ENCODE results near the gene UTP25. TPM values are rescaled to one million over a fixed set of nuclear protein-coding genes. Genes with fewer than 3 reads are reported as not detected.
A peak's percentile ranks its signal among the peaks of the same experiment; 100 is the strongest.

The UTP25 gene
- total RNA-seq, 1 experiment from 2014 or later = 12.7 TPM

DNA sequence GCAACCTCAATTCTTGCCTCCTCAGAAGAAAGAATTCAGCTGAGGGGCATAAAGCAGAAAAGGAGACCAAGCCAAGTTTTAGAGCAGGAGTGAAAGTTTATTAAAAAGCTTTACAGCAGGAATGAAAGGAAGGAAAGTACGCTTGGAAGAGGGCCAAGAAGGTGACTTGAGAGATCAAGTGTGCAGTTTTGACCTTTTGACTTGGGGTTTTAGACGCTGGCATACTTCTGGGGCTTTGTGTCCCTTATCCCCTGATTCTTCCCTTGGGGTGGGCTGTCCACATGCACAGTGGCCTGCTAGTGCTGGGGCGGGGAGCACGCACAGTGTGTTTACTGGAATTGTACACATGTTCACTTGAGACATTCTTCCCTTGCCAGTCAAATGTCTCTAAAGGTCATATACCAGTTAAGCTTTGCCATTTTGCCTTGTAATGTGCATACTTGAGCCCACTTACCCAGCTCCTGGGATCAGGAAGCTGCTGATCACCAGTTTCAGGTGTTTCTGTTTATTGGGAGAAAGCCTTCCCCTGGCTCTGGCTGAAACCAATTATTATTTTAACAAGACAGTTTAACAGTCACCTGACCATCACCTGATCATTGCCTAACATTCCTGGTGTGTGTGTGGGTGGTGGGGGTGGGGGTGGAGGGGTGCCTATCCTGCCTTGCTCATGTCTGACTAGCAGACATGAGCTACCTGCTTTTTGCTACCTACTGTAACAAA is 36.2 kb downstream of the UTP25 start:
- no peak overlapping the region for H3K9ac ChIP-seq (ENCODE audit: low read length)
- ATAC-seq = no peak
- TF ChIP-seq, protein P1, sequence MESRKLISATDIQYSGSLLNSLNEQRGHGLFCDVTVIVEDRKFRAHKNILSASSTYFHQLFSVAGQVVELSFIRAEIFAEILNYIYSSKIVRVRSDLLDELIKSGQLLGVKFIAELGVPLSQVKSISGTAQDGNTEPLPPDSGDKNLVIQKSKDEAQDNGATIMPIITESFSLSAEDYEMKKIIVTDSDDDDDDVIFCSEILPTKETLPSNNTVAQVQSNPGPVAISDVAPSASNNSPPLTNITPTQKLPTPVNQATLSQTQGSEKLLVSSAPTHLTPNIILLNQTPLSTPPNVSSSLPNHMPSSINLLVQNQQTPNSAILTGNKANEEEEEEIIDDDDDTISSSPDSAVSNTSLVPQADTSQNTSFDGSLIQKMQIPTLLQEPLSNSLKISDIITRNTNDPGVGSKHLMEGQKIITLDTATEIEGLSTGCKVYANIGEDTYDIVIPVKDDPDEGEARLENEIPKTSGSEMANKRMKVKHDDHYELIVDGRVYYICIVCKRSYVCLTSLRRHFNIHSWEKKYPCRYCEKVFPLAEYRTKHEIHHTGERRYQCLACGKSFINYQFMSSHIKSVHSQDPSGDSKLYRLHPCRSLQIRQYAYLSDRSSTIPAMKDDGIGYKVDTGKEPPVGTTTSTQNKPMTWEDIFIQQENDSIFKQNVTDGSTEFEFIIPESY (IDR thresholded peaks at IDR 0.05; ENCODE audit: extremely low read depth, insufficient replicate concordance, low read length) = no peak
- TF ChIP-seq ZNF274 (IDR thresholded peaks at IDR 0.05; ENCODE audit: low read depth, low read length) (no peak), POLR2AphosphoS5 (IDR thresholded peaks at IDR 0.05; ENCODE audit: low read depth, low read length) (no peak), EZH2phosphoT487 (IDR thresholded peaks at IDR 0.05; ENCODE audit: borderline replicate concordance) (no peak), CEBPB (IDR thresholded peaks at IDR 0.05; ENCODE audit: low read depth) (no peak), SIN3A (IDR thresholded peaks at IDR 0.05; ENCODE audit: low read depth) (no peak), ELF1 (IDR thresholded peaks at IDR 0.05; ENCODE audit: borderline replicate concordance, low read depth) (no peak), ZFX (IDR thresholded peaks at IDR 0.05) (no peak), SRF (IDR thresholded peaks at IDR 0.05; ENCODE audit: low read depth) (no peak), RAD21 (IDR thresholded peaks at IDR 0.05; ENCODE audit: low read depth) (no peak), TCF7L2 (IDR thresholded peaks at IDR 0.05; ENCODE audit: borderline replicate concordance, extremely low read depth, insufficient read depth, insufficient read length) (no peak), EZH2 (IDR thresholded peaks at IDR 0.05) (no peak), FOSL1 (IDR thresholded peaks at IDR 0.05; ENCODE audit: low read depth) (no peak), EGR1 (IDR thresholded peaks at IDR 0.05; ENCODE audit: low read depth) (no peak)
- TF ChIP-seq, protein P2, sequence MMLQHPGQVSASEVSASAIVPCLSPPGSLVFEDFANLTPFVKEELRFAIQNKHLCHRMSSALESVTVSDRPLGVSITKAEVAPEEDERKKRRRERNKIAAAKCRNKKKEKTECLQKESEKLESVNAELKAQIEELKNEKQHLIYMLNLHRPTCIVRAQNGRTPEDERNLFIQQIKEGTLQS (IDR thresholded peaks at IDR 0.05) = no peak
- TF ChIP-seq, protein P3, sequence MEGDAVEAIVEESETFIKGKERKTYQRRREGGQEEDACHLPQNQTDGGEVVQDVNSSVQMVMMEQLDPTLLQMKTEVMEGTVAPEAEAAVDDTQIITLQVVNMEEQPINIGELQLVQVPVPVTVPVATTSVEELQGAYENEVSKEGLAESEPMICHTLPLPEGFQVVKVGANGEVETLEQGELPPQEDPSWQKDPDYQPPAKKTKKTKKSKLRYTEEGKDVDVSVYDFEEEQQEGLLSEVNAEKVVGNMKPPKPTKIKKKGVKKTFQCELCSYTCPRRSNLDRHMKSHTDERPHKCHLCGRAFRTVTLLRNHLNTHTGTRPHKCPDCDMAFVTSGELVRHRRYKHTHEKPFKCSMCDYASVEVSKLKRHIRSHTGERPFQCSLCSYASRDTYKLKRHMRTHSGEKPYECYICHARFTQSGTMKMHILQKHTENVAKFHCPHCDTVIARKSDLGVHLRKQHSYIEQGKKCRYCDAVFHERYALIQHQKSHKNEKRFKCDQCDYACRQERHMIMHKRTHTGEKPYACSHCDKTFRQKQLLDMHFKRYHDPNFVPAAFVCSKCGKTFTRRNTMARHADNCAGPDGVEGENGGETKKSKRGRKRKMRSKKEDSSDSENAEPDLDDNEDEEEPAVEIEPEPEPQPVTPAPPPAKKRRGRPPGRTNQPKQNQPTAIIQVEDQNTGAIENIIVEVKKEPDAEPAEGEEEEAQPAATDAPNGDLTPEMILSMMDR (IDR thresholded peaks at IDR 0.05 in 2 of 3, conservative IDR thresholded peaks at IDR 0.05 in 1 of 3; ENCODE audit: borderline replicate concordance in 1 of 3, insufficient read depth in 1 of 3, low read depth in 2 of 3, low read length in 2 of 3) = no peak
- TF ChIP-seq, protein P4, sequence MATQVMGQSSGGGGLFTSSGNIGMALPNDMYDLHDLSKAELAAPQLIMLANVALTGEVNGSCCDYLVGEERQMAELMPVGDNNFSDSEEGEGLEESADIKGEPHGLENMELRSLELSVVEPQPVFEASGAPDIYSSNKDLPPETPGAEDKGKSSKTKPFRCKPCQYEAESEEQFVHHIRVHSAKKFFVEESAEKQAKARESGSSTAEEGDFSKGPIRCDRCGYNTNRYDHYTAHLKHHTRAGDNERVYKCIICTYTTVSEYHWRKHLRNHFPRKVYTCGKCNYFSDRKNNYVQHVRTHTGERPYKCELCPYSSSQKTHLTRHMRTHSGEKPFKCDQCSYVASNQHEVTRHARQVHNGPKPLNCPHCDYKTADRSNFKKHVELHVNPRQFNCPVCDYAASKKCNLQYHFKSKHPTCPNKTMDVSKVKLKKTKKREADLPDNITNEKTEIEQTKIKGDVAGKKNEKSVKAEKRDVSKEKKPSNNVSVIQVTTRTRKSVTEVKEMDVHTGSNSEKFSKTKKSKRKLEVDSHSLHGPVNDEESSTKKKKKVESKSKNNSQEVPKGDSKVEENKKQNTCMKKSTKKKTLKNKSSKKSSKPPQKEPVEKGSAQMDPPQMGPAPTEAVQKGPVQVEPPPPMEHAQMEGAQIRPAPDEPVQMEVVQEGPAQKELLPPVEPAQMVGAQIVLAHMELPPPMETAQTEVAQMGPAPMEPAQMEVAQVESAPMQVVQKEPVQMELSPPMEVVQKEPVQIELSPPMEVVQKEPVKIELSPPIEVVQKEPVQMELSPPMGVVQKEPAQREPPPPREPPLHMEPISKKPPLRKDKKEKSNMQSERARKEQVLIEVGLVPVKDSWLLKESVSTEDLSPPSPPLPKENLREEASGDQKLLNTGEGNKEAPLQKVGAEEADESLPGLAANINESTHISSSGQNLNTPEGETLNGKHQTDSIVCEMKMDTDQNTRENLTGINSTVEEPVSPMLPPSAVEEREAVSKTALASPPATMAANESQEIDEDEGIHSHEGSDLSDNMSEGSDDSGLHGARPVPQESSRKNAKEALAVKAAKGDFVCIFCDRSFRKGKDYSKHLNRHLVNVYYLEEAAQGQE (IDR thresholded peaks at IDR 0.05; ENCODE audit: low read depth) = no peak
- no peak overlapping the region for H2AFZ ChIP-seq (ENCODE audit: low read depth, low read length, poor library complexity, severe bottlenecking)
- peaks cover 0 to 14% of the 10 kb centered on the region in 2 experiments; a peak in 2 of 4 replicates for H3K4me1 ChIP-seq (ENCODE audit: control insufficient read depth in 1 of 2, insufficient read depth in 2 of 2, low read length in 2 of 2)
- no peak overlapping the region for H3K27ac ChIP-seq (ENCODE audit: low read depth, low read length)
- H3K36me3 ChIP-seq (ENCODE audit: control insufficient read depth in 1 of 2, insufficient read depth in 2 of 2, low read length in 2 of 2) = no peaks in the 10 kb centered on the region
- POLR2A ChIA-PET = no interaction called here
- H3K4me2 ChIP-seq (ENCODE audit: low read length) = peak overlapping the region; percentile 13; the same call in 1 of the 2 replicates
- no TSS peak for BruUV-seq (replicated peaks)
- CTCF ChIA-PET = interaction anchor here (1.4 to 1.8 kb wide), 2 partner anchors 12 to 126 kb away, joined by 4 to 6 read pairs; no protein-coding TSS in a partner anchor
- no peaks in the 10 kb centered on the region for H4K20me1 ChIP-seq (ENCODE audit: insufficient read depth)
- intact Hi-C loops (cut with micrococcal nuclease) = loop anchor here (10.0 kb wide), 1 partner anchor 381 kb away; no protein-coding TSS in a partner anchor
- no peaks in the 10 kb centered on the region for H3K27me3 ChIP-seq (ENCODE audit: insufficient read depth, low read length)
- DNase-seq (ENCODE audit: low read depth, low spot score) = no peak
- H3K9me3 ChIP-seq (ENCODE audit: control insufficient read depth in 1 of 2, insufficient read depth in 1 of 2, low read depth in 1 of 2, low read length in 2 of 2) = no peaks in the 10 kb centered on the region
- no peak overlapping the region for H3K4me3 ChIP-seq (replicated peaks in 1 of 2; ENCODE audit: low read depth in 1 of 2, low read length in 2 of 2)
- no peaks in the 10 kb centered on the region for H3K9me2 ChIP-seq (ENCODE audit: insufficient read depth)
- RAD21 ChIA-PET (ENCODE audit: low non-redundant PET in 1 of 2, low total read pairs in 2 of 2, uncharacterized antibody in 2 of 2, unreplicated experiment in 2 of 2) = no interaction called here
- H3K79me2 ChIP-seq (ENCODE audit: insufficient read depth, low read length) = no peaks in the 10 kb centered on the region
